GM21723 (cell line): ENCODE data around the gene ZIC1.

Experiments
- ATAC-seq: cut with Tn5 transposase; IDR thresholded peaks from one replicate; pipeline ENCODE4 v1.9.1; 2021; ENCODE audit warnings: mild to moderate bottlenecking, moderate library complexity; ENCODE audit not compliant: unreplicated experiment

Gene ZIC1

GRCh38 chr3:147420353-147421183 is 11.4 kb downstream of the ZIC1 start:
- no peak for ATAC-seq

- ATAC-seq = no peak
Observed at GRCh38 chr3:147421184-147421912, 12.2 kb downstream of the ZIC1 start.

GRCh38 chr3:147422196-147422595 is 13.0 kb downstream of the ZIC1 start:
- no peak for ATAC-seq

GRCh38 chr3:147422601-147423536 is 13.7 kb downstream of the ZIC1 start:
- ATAC-seq = no peak

- ATAC-seq = no peak
Observed at GRCh38 chr3:147423537-147423797, 14.3 kb downstream of the ZIC1 start.

GRCh38 chr3:147423798-147424580 is 14.8 kb downstream of the ZIC1 start:
- no peak for ATAC-seq

- no peak for ATAC-seq
Observed at GRCh38 chr3:147424581-147425387, 15.6 kb downstream of the ZIC1 start.

GRCh38 chr3:147425388-147425850 is 16.3 kb downstream of the ZIC1 start:
- ATAC-seq = no peak

GRCh38 chr3:147426931-147427330 is 17.8 kb downstream of the ZIC1 start:
- no peak for ATAC-seq

GRCh38 chr3:147427746-147428145 is 18.6 kb downstream of the ZIC1 start:
- ATAC-seq = no peak

GRCh38 chr3:147428326-147428725 is 19.2 kb downstream of the ZIC1 start:
- ATAC-seq = no peak

GRCh38 chr3:147428754-147429153 is 19.6 kb downstream of the ZIC1 start:
- no peak for ATAC-seq

GRCh38 chr3:147431751-147432150 is 22.6 kb downstream of the ZIC1 start:
- no peak for ATAC-seq

GRCh38 chr3:147447224-147447623 is 38.1 kb downstream of the ZIC1 start:
- no peak for ATAC-seq

- no peak for ATAC-seq
Observed at GRCh38 chr3:147449669-147450068, 40.5 kb downstream of the ZIC1 start.

GRCh38 chr3:147458995-147459704 is 50.0 kb downstream of the ZIC1 start:
- ATAC-seq = no peak

- ATAC-seq = no peak
Observed at GRCh38 chr3:147462856-147463255, 53.7 kb downstream of the ZIC1 start.
